Activated naive CD8-positive, alpha-beta T cell (primary cell): Measurements from ENCODE around the gene ANKEF1.

Experiments used
- H3K27ac Mint-ChIP-seq: one replicate; pipeline ENCODE4 v1.8.0; 2021; ENCODE audit warnings: mixed read lengths
- H3K27me3 Mint-ChIP-seq: one replicate; pipeline ENCODE4 v1.8.0; 2021; ENCODE audit warnings: mixed read lengths
- H3K36me3 Mint-ChIP-seq: one replicate; pipeline ENCODE4 v1.8.0; 2021; ENCODE audit warnings: mixed read lengths
- H3K4me1 Mint-ChIP-seq: one replicate; pipeline ENCODE4 v1.8.0; 2021; ENCODE audit warnings: low read depth, mixed read lengths
- H3K4me3 Mint-ChIP-seq: one replicate; pipeline ENCODE4 v1.8.0; 2021; ENCODE audit warnings: mild to moderate bottlenecking, mixed read lengths
- H3K9me3 Mint-ChIP-seq: one replicate; pipeline ENCODE4 v1.8.0; 2021; ENCODE audit warnings: low read depth, mixed read lengths

Gene ANKEF1

DNA sequence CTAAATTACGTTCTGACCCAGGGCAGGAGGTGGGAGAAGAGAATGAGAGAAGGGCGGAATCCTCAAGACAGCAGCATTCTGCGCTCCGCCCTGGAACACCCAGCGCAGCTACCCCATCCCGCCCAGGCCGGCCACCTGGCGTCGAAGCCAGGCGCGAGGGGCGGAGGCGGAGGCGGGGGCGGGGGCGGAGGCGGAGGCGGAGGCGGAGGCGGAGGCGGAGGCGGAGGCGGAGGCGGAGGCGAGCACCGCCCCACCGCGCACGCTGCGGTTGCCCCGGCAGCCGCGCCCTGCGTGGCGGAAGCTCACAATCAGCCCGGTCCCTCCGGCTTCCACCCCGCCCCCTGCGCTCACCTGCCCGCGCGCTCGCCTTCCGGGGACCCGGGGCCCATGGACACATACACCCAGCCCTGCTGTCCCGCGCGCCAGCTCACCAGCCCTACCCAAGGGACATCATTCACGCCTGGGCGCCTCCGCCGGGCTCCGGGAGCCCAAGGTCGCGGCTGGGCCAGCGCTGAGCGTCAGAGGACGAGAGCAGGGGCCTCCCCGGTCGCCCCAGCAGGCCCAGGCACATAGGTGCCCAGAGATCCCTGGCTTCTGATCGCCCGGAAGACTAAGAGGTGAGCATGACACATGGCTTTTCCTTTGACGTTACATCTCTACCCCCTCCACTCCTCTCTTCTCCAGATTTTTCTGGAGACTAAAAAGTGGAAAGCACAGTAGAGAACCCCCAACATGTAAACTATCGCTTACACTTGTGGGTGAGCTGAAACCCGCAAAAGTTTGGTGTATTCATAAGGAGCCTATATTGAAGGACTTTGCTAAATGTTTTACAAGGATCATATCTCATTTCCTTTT lies at the start of gene ANKEF1:
Gene ANKEF1, plus strand, starts transcription at position 271 of the 855 bp plus-strand sequence. CDS start 3,315 bp downstream, outside the sequence.
- Mint-ChIP-seq H3K27me3 (peaks cover 4% of the 10 kb centered on the region), H3K4me1 (peaks cover 19% of the 10 kb centered on the region), H3K36me3 (peaks cover 12% of the 10 kb centered on the region), H3K9me3 (no peaks in the 10 kb centered on the region), H3K4me3 (peak within 1 kb of the TSS; percentile 80), H3K27ac (peak within 1 kb of the TSS; percentile 76)

DNA sequence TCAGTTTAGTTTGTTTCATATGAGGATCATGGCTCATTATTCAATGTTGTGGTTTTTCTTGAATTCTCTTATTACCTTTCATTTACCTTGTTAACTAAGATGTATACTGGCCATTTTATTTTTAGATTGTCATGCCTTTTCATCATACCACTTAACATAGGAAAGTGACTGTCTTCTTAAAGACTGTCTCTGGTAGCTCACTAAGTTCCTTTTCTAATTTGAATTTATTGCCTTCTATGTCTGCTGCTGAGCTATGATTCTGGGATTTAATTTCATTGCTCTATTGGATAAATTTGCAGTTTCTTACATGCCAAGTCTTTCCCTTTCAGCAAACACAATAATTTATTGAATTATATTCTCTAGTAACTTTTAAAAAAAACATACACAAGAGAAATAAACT lies 49.5 kb upstream of the ANKEF1 start:
- no peak overlapping the region for H3K27ac Mint-ChIP-seq
- no peaks in the 10 kb centered on the region for H3K9me3 Mint-ChIP-seq

DNA sequence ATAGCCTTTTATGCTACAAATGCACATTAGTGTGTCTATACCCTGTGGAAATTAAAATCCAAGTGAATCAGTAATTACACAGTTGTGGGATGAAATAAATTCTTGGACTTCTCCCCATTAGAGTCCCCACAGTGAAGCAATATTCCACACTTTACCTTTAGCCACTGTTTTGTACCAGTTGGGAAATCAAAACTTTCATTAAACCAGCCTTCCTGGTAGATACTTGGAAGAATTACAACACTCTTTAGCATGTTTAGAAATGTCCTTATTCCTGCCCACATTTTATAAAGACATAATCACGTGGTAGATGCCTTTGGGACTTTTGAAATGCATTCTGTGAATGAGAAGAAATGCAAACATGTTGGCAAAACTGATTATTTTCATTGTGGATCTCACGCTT lies 49.0 kb upstream of the ANKEF1 start:
- Mint-ChIP-seq H3K4me1 (no peaks in the 10 kb centered on the region), H3K36me3 (no peaks in the 10 kb centered on the region), H3K27me3 (peaks cover 8% of the 10 kb centered on the region), H3K27ac (no peak overlapping the region), H3K4me3 (no peak overlapping the region), H3K9me3 (no peaks in the 10 kb centered on the region)

More for the DNA sequence above, 49.5 kb upstream of the ANKEF1 start:
- Mint-ChIP-seq H3K4me3 (no peak overlapping the region), H3K36me3 (no peaks in the 10 kb centered on the region), H3K4me1 (no peaks in the 10 kb centered on the region), H3K27me3 (peaks cover 8% of the 10 kb centered on the region)

DNA sequence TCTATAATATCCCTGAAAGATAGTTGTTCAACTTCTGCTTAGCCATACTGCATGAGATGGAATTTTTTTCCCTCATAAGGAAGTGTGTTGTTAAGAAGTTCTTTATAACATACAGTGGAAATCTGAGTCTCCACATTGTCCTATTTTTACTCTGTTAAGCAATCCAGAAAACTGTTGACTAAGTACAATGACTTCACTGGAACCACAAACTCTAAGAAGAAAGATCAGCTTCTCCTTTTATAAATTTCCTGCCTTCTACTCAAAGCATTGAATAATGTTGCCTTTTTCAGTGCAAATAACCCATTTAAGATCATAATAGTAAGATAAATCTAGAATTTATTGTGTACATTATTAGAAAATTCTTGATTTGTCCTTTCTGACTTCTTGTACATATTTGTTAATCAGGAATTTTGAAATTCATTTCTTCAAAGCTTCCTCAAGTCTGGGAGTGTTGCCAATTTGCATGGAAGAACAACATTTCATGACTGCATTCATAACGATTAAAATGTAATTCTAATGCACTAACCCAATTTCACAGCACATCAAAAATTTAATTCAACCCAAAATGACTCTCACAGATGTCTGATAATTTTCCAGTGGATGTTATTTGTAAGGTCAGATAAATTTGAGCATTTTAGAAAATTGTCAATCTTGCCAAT lies 45.6 kb upstream of the ANKEF1 start:
- Mint-ChIP-seq H3K4me1 (no peaks in the 10 kb centered on the region), H3K27ac (no peak overlapping the region), H3K36me3 (no peaks in the 10 kb centered on the region), H3K4me3 (no peak overlapping the region), H3K9me3 (no peaks in the 10 kb centered on the region), H3K27me3 (peaks cover 11% of the 10 kb centered on the region)

DNA sequence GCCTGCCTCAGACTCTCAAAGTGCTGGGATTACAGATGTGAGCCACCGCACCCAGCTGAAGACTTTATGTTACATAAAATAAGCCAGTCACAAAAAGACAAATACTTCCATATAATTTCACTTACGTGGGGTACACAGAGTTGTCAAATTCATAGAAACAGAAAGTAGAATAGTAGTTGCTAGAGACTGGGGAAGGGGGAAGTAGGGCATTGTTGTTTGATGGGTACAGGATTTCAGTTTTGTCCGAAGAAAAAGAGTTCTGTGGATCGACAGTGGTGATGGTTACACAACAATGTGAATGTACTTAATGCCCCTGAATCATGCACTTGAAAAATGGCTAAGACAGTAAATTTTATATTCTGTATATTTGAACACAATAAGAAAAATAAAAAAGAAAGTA lies 41.6 kb upstream of the ANKEF1 start:
- H3K4me1 Mint-ChIP-seq, result no peaks in the 10 kb centered on the region
- no peak overlapping the region for H3K27ac Mint-ChIP-seq
- H3K4me3 Mint-ChIP-seq, result no peak overlapping the region
- peaks cover 7% of the 10 kb centered on the region for H3K9me3 Mint-ChIP-seq
- peaks cover 2% of the 10 kb centered on the region for H3K36me3 Mint-ChIP-seq
- H3K27me3 Mint-ChIP-seq, result peaks cover 8% of the 10 kb centered on the region

DNA sequence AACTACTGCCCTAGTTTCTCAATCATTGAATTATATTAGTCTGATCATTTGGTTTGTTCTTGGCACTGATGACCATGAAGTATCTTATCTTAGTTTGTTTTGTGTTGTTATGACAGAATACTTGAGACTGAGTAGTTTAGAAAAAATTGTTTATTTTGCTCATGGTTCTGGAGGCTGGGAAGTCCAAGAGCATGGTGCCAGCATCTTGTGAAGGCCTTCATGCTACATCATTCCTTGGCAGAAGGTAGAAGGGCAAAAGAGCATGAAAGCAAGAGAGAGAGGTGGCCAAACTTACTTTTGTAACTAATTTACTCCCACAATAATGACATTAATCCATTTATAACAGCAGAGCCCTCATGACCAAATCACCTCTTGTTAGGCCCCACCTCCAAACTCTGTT lies 40.1 kb upstream of the ANKEF1 start:
- H3K36me3 Mint-ChIP-seq, result peaks cover 2% of the 10 kb centered on the region
- H3K4me1 Mint-ChIP-seq, result no peaks in the 10 kb centered on the region
- H3K27ac Mint-ChIP-seq, result no peak overlapping the region
- peaks cover 3% of the 10 kb centered on the region for H3K27me3 Mint-ChIP-seq
- no peak overlapping the region for H3K4me3 Mint-ChIP-seq
- peaks cover 7% of the 10 kb centered on the region for H3K9me3 Mint-ChIP-seq

DNA sequence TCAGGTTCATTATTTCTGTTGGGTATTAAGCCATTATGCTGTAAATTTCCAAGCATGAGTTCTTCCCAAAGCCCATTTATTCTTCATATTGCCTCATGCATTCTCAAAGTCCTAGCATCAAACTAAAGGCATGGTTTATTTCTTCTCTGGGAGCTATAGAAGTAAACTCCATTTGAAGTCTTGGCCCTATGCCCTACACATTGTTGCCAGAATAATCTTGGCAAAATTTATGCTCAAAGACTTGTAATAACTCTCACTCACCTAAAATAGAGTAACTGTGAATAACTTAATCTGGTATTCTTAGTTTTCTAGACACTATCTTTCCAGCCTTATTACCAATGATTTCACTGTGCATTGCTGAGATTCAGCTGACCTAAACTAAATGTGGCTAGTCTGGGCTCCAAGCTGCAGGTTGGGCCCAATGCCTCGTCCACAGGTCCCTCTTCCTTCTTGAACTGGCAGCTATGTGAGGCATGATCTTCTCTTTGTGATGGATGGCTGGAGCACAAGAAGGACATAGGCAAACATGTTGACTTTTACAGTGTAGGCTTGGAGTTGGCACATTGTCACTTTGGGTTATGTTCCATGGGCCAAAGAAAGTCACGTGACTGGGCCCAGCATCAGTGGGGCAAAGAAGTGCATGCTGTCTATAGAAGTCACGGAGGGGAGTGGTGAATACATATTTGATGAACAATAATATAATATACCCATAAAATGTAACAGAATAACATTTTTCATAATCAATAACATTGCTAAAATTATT lies 39.1 kb upstream of the ANKEF1 start:
- no peak overlapping the region for H3K27ac Mint-ChIP-seq
- no peaks in the 10 kb centered on the region for H3K4me1 Mint-ChIP-seq
- H3K9me3 Mint-ChIP-seq, result peaks cover 7% of the 10 kb centered on the region
- H3K36me3 Mint-ChIP-seq, result peaks cover 2% of the 10 kb centered on the region
- H3K4me3 Mint-ChIP-seq, result no peak overlapping the region
- H3K27me3 Mint-ChIP-seq, result peaks cover 6% of the 10 kb centered on the region

DNA sequence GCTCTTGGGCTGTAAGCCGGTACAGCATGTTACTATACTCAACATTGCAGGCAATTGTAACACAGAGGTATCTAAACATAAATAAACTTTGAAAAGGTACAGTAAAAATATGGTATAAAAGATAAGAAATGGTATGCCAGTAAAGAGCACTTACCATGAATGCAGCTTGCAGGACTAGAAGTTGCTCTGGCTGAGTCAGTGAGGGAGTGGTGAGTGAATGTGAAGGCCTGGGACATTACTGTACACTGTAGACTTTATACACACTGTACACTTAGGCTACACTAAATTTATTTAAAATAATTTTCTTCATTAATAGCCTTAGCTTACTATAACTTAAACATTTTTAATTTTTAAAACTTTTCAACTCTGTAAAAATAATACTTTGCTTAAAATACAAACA lies 37.8 kb upstream of the ANKEF1 start:
- H3K4me1 Mint-ChIP-seq, result no peaks in the 10 kb centered on the region
- peaks cover 2% of the 10 kb centered on the region for H3K27me3 Mint-ChIP-seq
- H3K27ac Mint-ChIP-seq, result no peak overlapping the region
- peaks cover 7% of the 10 kb centered on the region for H3K9me3 Mint-ChIP-seq
- no peak overlapping the region for H3K4me3 Mint-ChIP-seq
- H3K36me3 Mint-ChIP-seq, result peaks cover 2% of the 10 kb centered on the region

DNA sequence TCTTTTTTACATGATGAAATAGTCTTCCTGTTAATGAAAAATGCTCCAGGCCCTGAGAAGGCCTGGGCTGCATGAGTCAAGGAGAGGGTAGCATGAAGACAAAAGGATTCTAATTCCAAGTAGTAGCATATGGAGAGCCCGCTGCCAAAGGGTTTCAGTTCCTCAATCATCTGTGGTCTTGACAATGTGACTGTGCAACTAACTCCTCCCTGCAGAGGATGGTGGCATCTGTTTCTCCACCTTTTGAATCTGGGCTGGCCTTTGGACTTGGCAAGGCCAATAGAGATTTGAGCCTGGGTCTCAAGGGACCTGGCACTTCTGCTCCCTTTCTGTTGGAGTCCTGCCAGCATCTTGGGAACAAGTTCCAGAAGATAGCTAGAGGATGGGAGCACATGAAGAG lies 35.1 kb upstream of the ANKEF1 start:
- Mint-ChIP-seq H3K4me1 (no peaks in the 10 kb centered on the region), H3K36me3 (peaks cover under 1% of the 10 kb centered on the region), H3K4me3 (no peak overlapping the region), H3K27me3 (peaks cover 2% of the 10 kb centered on the region), H3K27ac (no peak overlapping the region), H3K9me3 (peaks cover 4% of the 10 kb centered on the region)

DNA sequence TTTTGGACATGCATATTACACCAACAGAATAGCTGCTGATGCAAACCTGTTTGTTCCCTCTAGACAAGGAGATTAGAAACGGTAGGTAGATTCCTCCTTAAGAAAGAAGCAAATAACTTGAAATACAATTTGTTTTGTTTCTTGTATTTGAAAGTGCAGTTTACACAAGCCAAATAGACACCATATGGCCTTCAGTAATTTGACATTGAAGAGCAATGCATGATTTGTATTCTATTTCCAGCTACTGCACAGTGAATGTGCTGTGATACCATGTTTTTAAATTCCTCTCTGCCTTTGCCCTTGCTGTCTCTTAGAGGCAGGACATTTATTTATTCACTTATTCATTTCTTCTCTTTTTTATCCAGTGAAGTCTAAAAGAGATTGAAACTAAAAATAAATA lies 31.9 kb upstream of the ANKEF1 start:
- H3K9me3 Mint-ChIP-seq, result no peaks in the 10 kb centered on the region
- no peak overlapping the region for H3K27ac Mint-ChIP-seq
- H3K27me3 Mint-ChIP-seq, result peaks cover 2% of the 10 kb centered on the region
- no peaks in the 10 kb centered on the region for H3K36me3 Mint-ChIP-seq
- H3K4me1 Mint-ChIP-seq, result no peaks in the 10 kb centered on the region
- no peak overlapping the region for H3K4me3 Mint-ChIP-seq

DNA sequence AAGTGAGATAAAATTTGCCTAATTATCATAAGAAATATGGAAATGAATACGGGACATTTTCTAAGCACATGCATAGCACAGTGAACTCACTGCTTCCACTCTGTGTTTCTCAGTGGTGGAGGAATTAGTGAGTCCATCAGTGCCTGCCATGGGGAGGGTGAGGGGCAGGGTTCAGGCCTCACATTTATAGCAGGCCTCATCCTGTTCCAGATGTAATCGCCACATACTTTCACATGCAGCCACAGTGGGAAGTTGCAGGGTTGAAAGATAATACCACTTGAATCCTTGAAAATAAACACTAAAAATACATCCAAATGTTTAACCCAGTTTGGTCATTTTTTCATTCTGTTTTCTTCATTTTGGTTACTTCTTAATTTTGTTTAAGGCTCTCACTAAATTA lies 29.9 kb upstream of the ANKEF1 start:
- H3K27me3 Mint-ChIP-seq, result peaks cover 2% of the 10 kb centered on the region
- no peak overlapping the region for H3K4me3 Mint-ChIP-seq
- H3K27ac Mint-ChIP-seq, result no peak overlapping the region
- no peaks in the 10 kb centered on the region for H3K9me3 Mint-ChIP-seq
- no peaks in the 10 kb centered on the region for H3K4me1 Mint-ChIP-seq
- no peaks in the 10 kb centered on the region for H3K36me3 Mint-ChIP-seq

DNA sequence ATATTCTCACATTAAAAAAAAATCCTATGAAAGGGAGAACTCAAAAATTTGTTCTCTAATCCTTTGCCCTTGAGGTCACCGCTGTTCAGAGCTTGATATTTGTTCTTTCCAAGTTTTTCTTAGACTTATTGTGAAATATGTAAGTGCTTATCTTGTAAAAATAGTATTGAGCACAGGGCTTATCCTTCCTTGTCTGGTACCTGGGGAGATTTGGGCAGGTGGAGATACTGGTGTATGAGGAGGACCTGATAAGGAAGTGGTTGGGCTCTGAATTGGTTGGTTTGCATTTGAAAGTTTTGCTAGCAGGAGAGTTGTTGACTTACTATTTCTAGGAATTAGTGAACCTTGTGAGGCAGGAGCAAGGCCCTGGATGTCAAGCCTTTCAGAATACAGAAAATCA lies 28.9 kb upstream of the ANKEF1 start:
- Mint-ChIP-seq H3K36me3 (no peaks in the 10 kb centered on the region), H3K27ac (no peak overlapping the region), H3K4me3 (no peak overlapping the region), H3K27me3 (no peaks in the 10 kb centered on the region), H3K9me3 (no peaks in the 10 kb centered on the region), H3K4me1 (no peaks in the 10 kb centered on the region)

DNA sequence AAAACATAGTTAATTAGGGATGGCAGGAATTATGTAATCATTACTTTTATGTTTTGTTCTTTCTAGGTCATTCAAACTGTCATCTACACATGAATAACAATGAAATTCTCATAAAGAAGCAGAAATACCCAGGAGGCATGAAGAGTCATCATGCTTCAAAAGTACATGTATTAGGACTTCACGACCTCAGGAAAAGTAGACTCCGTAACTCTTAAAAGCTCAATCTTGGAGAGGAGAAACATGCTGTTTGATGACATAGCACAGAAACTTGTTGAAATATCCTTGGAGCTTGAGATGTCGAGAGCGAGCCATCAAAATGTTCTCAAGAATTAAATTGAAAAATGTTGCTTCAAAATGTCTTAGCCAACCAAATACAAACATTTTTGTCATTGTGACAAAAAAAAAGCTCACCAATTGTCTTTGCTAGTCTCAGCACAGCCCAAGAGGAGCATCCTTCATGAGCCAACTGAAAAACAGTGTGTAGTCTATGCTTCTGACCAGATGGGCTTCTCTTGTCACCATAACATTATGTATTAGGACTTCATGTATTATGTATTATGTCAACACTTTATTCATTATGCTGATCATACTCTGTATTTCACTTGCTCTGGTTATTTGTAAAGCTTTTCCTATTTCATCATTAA lies 28.2 kb upstream of the ANKEF1 start:
- no peak overlapping the region for H3K27ac Mint-ChIP-seq

DNA sequence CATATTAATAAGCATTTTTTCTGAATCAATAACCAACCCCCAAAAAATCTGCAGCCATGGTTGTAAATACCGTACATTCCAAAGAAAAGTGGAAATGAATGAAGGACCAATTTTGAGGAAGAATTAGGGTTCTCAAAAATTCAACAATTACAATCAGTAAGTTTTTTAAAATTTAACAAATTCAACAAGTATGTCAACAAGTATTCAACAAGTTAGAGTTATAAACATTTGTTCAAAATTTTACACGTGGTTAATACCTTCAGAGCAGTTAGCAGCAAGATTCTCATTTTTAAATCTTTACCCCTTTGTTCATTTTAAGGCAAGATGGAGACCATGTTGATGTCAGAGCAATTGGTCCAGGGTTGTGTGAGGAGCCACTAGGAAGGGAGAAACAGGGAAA lies 27.6 kb upstream of the ANKEF1 start:
- no peaks in the 10 kb centered on the region for H3K4me1 Mint-ChIP-seq
- no peak overlapping the region for H3K4me3 Mint-ChIP-seq
- no peaks in the 10 kb centered on the region for H3K36me3 Mint-ChIP-seq
- no peaks in the 10 kb centered on the region for H3K27me3 Mint-ChIP-seq
- H3K9me3 Mint-ChIP-seq, result no peaks in the 10 kb centered on the region
- H3K27ac Mint-ChIP-seq, result no peak overlapping the region

More for the DNA sequence above, 28.2 kb upstream of the ANKEF1 start:
- Mint-ChIP-seq H3K4me1 (no peaks in the 10 kb centered on the region), H3K4me3 (no peak overlapping the region), H3K36me3 (no peaks in the 10 kb centered on the region), H3K27me3 (no peaks in the 10 kb centered on the region), H3K9me3 (no peaks in the 10 kb centered on the region)

DNA sequence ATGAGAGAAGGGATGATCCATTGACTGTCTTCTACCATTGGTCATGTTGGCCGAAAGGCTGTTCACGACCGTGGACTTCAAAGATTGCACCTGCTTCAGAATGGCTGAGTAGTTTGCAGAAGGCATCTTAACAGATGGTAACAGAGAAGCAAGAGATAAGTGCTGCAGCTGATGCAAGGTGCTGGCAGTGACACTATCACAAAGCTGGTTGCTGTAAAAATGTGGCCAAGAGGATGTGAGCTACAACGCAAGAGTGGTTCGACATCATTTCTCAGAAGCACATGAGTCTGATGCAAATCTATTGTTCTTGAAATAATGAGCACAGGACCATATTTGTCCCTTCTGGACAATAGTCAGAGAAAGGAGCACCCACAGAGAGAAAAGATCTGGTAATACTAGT lies 27.0 kb upstream of the ANKEF1 start:
- no peak overlapping the region for H3K4me3 Mint-ChIP-seq
- no peaks in the 10 kb centered on the region for H3K4me1 Mint-ChIP-seq
- no peaks in the 10 kb centered on the region for H3K9me3 Mint-ChIP-seq
- H3K27me3 Mint-ChIP-seq, result no peaks in the 10 kb centered on the region
- no peak overlapping the region for H3K27ac Mint-ChIP-seq
- H3K36me3 Mint-ChIP-seq, result no peaks in the 10 kb centered on the region
